GM19099 (cell line): ENCODE results near the gene SPAG7.

Experiments
- POLR2A ChIP-seq: IDR thresholded peaks from 3 replicates; pipeline ENCODE4 v1.6.1; 2011; ENCODE audit warnings: low read depth; ENCODE audit not compliant: insufficient read length; ENCODE audit errors: extremely low read depth

SPAG7 gene

GRCh38 chr17:4947411-4948165 lies 20.0 kb downstream of the SPAG7 start:
- TF ChIP-seq POLR2A, result no peak

GRCh38 chr17:4947010-4947410 lies 20.6 kb downstream of the SPAG7 start:
- TF ChIP-seq POLR2A, result no peak

DNA sequence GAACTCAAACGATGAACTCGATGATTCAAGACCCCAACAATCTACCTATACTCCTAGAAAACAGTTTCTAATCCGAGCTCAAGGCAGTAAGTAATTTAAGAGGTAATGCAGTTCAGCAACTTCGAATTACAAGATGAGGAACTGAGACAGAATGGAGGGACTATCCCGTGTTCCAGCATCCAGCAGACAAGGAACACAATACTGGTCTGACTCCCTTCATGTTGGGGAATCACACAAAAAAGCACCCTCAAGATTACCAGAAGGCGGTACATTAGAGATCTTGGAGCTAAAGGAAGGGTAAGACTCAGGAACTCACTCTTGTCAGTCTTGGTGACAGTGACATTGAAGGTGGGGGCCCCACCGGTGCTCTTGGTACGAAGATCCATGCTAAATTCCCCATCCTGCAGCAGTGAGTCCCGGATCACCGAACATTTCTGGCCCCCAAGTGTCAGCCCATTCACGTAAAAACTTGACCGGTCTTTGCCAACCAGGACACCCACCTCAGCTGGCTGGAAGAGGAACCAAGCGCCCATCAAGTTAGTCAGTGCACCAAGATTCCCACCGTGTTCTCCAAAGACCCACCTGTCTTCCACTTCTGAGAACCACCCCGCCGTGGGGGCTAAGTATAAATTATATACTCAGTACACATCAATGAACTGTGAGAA lies 21.2 kb downstream of the SPAG7 start:
- TF ChIP-seq POLR2A, result no peak

DNA sequence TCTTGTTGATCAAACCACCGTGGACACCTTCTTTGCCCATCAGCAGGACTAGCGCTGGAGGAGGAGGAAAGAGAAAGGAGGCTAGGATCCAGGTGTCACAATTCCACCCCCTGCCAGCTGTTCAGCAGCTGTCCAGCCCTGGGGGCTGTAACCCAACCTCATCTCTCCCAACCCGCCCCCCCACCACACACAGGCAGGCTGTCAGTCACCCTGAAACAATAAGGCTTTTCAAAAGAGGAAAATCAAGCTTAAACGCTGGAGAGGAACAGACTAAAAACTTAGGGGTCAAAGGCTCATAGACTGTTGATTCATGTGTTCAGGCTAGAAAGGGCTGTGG lies 21.7 kb downstream of the SPAG7 start:
- TF ChIP-seq POLR2A, result no peak

GRCh38 chr17:4945176-4945943 lies 22.3 kb downstream of the SPAG7 start:
- TF ChIP-seq POLR2A, result no peak

DNA sequence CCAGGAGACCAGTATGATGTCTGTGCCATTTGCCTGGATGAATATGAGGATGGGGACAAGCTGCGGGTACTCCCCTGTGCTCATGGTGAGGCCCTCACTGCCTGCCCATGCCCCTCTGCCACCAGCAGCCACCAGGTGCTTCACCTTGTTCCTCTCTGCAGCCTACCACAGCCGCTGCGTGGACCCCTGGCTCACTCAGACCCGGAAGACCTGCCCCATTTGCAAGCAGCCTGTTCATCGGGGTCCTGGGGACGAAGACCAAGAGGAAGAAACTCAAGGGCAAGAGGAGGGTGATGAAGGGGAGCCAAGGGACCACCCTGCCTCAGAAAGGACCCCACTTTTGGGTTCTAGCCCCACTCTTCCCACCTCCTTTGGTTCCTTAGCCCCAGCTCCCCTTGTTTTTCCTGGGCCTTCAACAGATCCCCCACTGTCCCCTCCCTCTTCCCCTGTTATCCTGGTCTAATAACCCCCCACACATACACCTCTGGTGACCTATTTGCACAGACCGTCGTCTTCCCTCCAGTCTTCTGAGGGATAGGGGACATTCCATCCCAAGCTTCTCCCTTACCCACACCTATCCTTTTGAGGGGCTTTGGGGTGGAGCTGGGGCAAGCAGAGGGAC lies 23.0 kb downstream of the SPAG7 start:
- TF ChIP-seq POLR2A, result peak; percentile 51

- peak; percentile 31 for TF ChIP-seq POLR2A
Observed at GRCh38 chr17:4944163-4944553, 23.5 kb downstream of the SPAG7 start.

GRCh38 chr17:4942760-4943508 lies 24.7 kb downstream of the SPAG7 start:
- TF ChIP-seq POLR2A, result peak; percentile 21

DNA sequence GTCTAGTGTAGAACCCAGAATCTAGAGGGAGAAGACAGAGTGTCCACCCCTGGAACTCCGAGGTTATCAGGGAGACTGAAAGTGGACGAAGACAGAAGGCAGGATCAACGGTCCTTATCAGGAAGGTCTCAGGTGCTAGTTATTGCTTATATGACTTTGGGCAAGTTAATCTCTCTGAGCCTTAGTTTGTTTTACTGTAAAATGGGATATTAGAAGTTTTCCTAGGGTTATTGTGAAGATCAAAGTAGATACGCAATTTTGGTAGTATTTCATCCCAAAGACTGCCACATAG lies 26.4 kb downstream of the SPAG7 start:
- TF ChIP-seq POLR2A, result no peak

GRCh38 chr17:4940555-4941318 lies 26.9 kb downstream of the SPAG7 start:
- TF ChIP-seq POLR2A, result no peak

DNA sequence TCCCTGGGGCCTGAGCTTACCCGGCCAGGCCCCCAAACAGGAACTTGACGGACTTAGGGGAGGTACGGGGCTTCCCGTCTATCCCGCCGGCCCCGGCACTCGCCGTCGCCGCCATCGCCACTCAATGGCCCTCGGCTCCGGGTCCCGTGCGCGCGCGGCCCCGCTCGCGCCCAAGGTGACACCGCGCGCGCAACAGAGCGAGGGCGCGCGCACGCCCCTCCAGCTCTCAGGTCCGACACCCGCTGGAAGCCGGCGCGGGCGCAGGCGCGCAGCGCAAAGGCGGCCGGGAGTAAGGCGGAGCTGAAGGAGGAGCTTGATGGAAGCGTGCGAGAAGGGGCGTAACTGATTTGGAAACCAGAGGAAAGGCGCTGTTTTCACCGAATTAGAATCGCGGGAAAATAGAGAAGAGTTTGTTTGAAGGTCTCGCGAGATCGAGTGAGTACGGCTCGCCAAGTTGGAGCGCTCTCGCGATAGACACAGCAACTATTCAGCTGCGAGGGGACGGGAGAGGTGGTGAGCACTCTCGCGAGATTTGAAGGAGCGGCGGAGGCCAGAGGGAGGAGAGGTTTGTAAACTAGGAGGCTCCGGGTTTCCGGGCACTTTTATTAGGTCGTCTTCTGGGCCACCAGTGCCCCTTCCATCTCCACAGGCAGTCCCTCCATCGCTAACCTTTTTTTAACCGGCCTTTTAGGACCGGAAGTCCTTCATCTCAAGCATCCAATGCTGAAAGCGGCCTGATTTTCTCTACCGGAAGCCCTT lies 27.6 kb downstream of the SPAG7 start, which contains the start of the genes RNF167 and SLC25A11:
Gene RNF167, plus strand, starts transcription at position 473 of the 759 bp plus-strand sequence. CDS start 642 bp downstream, outside the sequence.
Gene SLC25A11, minus strand, starts transcription at position 251 of the 759 bp plus-strand sequence. Its CDS starts 136 bp downstream, at position 115.
- TF ChIP-seq POLR2A, result peak; percentile 92

GRCh38 chr17:4939546-4939795 lies 28.1 kb downstream of the SPAG7 start:
- TF ChIP-seq POLR2A, result no peak

DNA sequence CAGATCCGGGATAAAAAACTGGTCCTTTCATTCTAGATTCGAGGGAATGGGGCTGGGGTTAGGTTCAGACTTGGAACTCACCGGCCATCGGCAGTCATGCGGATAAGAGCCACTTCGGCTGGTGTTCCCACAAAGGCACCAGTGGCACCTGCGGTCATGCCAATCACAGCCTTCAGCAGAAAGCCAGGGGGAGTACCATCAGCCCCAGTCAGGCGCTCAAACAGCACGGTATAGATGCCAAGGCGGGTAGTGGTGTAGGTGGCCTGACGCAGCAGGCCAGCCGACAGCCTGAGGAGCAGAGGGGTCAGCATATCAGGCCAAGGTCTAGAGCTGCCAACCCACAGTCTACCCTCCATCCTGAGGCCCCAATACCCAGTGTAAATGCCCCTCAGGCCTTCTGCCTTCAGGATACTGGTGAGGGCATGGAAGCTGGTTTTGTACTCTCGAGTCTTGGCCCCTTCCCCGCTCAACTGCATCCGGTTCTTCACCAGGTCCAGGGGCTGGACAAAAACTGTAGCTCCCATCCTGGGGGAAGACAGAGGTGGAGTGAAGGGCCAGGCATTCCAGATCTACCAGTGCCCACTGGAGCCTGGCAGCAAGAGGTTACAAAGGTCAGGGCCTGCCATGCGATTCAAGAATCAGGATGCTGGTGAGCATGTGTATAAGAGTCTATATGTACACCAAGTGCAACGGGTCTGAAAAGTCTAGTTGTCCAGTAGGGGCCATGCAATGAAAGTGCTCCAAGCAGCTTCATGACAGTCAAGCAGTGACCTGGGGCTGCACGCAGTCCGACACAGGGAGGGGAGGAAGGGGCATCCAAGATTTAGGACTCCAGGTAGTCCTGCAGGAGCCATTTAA lies 28.7 kb downstream of the SPAG7 start:
- TF ChIP-seq POLR2A, result no peak

DNA sequence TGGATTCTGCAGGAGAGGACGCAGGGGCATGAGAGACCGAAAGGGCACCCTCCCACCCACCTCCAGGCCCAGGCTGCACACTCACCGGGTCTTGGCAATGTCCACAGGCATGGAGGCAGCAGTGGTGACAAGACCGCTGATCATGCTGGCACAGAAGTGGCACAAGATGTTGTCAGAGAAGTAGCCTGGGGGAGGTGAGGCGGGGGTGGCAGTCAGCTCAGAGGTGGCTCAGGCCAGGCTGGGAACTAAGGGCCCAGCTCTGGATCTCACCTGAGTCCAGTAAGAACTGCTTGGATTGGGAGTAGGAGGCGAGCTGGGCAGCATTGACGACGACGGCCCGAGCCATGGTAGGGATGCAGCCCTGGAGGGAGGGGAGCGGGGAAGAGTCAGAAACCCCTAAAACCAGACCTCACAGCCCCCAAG lies 29.5 kb downstream of the SPAG7 start:
- TF ChIP-seq POLR2A, result no peak
